ENCODE results near the gene FHL2.

FHL2 gene

DNA sequence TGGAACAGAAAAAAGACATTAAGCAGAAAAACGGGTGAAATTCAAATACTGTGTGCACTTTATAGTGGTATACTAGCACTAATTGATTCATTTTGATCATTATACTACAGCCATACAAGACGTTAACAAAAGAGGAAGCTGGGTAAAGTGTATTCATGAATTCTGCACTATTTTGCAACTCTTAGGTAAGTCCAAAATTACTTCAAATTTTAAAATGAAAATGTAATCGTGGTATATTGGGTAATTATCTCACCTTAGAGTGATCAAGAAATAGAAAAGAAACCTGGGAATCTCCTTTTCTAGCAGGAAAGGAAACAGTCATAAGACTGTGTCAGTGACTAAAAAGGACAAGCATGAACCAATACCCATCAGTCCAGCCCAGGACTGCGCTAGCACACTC lies 74.8 kb downstream of the FHL2 start:
- no peak for DNase-seq (ENCODE audit: extremely low spot score)
- ChIA-PET CTCF (interaction anchor here (0.6 kb wide), 1 partner anchor 210 kb away, joined by 3 read pairs; no protein-coding TSS in a partner anchor), POLR2A (no interaction called here)

GRCh38 chr2:105323111-105323510 lies 75.7 kb downstream of the FHL2 start:
- POLR2A ChIA-PET, result interaction anchor here (1.2 kb wide), 1 partner anchor 14 kb away, joined by 5 read pairs; the partner anchor contains the start of gene C2orf49

More for the DNA sequence above, 74.8 kb downstream of the FHL2 start:
- TF ChIP-seq, protein P1, sequence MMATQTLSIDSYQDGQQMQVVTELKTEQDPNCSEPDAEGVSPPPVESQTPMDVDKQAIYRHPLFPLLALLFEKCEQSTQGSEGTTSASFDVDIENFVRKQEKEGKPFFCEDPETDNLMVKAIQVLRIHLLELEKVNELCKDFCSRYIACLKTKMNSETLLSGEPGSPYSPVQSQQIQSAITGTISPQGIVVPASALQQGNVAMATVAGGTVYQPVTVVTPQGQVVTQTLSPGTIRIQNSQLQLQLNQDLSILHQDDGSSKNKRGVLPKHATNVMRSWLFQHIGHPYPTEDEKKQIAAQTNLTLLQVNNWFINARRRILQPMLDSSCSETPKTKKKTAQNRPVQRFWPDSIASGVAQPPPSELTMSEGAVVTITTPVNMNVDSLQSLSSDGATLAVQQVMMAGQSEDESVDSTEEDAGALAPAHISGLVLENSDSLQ (IDR thresholded peaks at IDR 0.05), result no peak
- TF ChIP-seq ELF4 (IDR thresholded peaks at IDR 0.05) (no peak), FOXM1 (IDR thresholded peaks at IDR 0.05; ENCODE audit: borderline replicate concordance) (no peak), SUZ12 (IDR thresholded peaks at IDR 0.05) (no peak), NFRKB (IDR thresholded peaks at IDR 0.05) (no peak), TARDBP (IDR thresholded peaks at IDR 0.05) (no peak), BHLHE40 (IDR thresholded peaks at IDR 0.05; ENCODE audit: borderline replicate concordance) (no peak), FOXK2 (IDR thresholded peaks at IDR 0.05) (no peak), FOXA1 (IDR thresholded peaks at IDR 0.05) (no peak), ZNF384 (IDR thresholded peaks at IDR 0.05) (no peak), LEF1 (IDR thresholded peaks at IDR 0.05; ENCODE audit: borderline replicate concordance) (no peak), CTBP1 (IDR thresholded peaks at IDR 0.05; ENCODE audit: borderline replicate concordance) (no peak), SP1 (IDR thresholded peaks at IDR 0.05) (no peak), ARNT (IDR thresholded peaks at IDR 0.05) (no peak), HDGF (IDR thresholded peaks at IDR 0.05; ENCODE audit: borderline replicate concordance) (no peak), L3MBTL2 (conservative IDR thresholded peaks at IDR 0.05) (no peak)

DNA sequence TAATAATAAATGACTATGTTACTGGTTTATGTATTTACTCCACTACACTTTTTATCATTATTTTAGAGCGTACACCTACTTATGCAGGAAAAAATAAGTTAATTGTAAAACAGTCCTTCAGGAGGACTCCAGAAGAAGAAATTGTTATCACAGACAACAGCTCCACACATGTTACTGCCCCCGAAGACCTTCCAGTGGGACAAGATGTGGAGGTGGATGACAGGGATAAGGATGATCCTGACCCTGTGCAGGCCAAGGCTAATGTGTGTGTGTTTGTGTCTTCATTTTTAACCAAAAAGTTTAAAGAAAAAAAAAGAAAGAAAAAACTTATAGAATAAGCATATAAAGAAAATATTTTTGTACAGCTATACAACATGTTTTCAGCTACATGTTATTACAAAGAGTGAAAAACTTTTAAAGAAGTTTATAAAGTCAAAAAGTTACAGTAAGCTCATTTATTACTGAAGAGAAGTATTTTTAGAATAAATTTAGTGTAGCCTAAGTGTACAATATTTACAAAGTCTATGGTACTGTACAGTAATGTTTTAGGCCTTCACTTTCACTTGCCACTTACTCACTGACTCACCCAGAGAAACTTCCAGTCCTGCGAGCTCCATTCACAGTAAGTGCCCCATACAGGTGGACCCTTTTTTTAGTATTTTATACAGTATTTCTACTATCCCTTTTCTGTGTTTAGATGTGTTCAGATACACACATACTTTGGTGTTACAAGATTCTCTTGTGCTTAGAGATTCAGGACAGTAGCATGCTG lies 76.8 kb downstream of the FHL2 start:
- CTCF ChIA-PET, result no interaction called here
- POLR2A ChIA-PET, result interaction anchor here (1.2 kb wide), 1 partner anchor 15 kb away, joined by 5 read pairs; the partner anchor contains the start of gene C2orf49
- DNase-seq (ENCODE audit: extremely low spot score), result no peak
- no peak for TF ChIP-seq NFRKB (IDR thresholded peaks at IDR 0.05)
- TF ChIP-seq ELF4 (IDR thresholded peaks at IDR 0.05), result no peak
- no peak for TF ChIP-seq BHLHE40 (IDR thresholded peaks at IDR 0.05; ENCODE audit: borderline replicate concordance)
- no peak for TF ChIP-seq ZNF384 (IDR thresholded peaks at IDR 0.05)
- no peak for TF ChIP-seq ARNT (IDR thresholded peaks at IDR 0.05)
- no peak for TF ChIP-seq SP1 (IDR thresholded peaks at IDR 0.05)
- no peak for TF ChIP-seq FOXM1 (IDR thresholded peaks at IDR 0.05; ENCODE audit: borderline replicate concordance)
- TF ChIP-seq SUZ12 (IDR thresholded peaks at IDR 0.05), result no peak
- TF ChIP-seq, protein P1 (IDR thresholded peaks at IDR 0.05), result no peak
- no peak for TF ChIP-seq FOXK2 (IDR thresholded peaks at IDR 0.05)
- TF ChIP-seq TARDBP (IDR thresholded peaks at IDR 0.05), result no peak
- TF ChIP-seq LEF1 (IDR thresholded peaks at IDR 0.05; ENCODE audit: borderline replicate concordance), result no peak
- no peak for TF ChIP-seq CTBP1 (IDR thresholded peaks at IDR 0.05; ENCODE audit: borderline replicate concordance)
- TF ChIP-seq FOXA1 (IDR thresholded peaks at IDR 0.05), result no peak
- no peak for TF ChIP-seq HDGF (IDR thresholded peaks at IDR 0.05; ENCODE audit: borderline replicate concordance)
- no peak for TF ChIP-seq L3MBTL2 (conservative IDR thresholded peaks at IDR 0.05)

More at GRCh38 chr2:105323111-105323510, 75.7 kb downstream of the FHL2 start:
- no peak for TF ChIP-seq CTBP1 (IDR thresholded peaks at IDR 0.05; ENCODE audit: borderline replicate concordance)
- no peak for TF ChIP-seq ARNT (IDR thresholded peaks at IDR 0.05)
- TF ChIP-seq, protein P1 (IDR thresholded peaks at IDR 0.05), result no peak
- no peak for TF ChIP-seq HDGF (IDR thresholded peaks at IDR 0.05; ENCODE audit: borderline replicate concordance)
- TF ChIP-seq ZNF384 (IDR thresholded peaks at IDR 0.05), result no peak
- TF ChIP-seq SUZ12 (IDR thresholded peaks at IDR 0.05), result no peak
- TF ChIP-seq NFRKB (IDR thresholded peaks at IDR 0.05), result no peak
- TF ChIP-seq TARDBP (IDR thresholded peaks at IDR 0.05), result no peak
- no peak for TF ChIP-seq L3MBTL2 (conservative IDR thresholded peaks at IDR 0.05)
- TF ChIP-seq SP1 (IDR thresholded peaks at IDR 0.05), result no peak
- no peak for TF ChIP-seq ELF4 (IDR thresholded peaks at IDR 0.05)
- TF ChIP-seq FOXM1 (IDR thresholded peaks at IDR 0.05; ENCODE audit: borderline replicate concordance), result no peak
- no peak for TF ChIP-seq FOXA1 (IDR thresholded peaks at IDR 0.05)
- TF ChIP-seq LEF1 (IDR thresholded peaks at IDR 0.05; ENCODE audit: borderline replicate concordance), result no peak
- TF ChIP-seq FOXK2 (IDR thresholded peaks at IDR 0.05), result no peak
- TF ChIP-seq BHLHE40 (IDR thresholded peaks at IDR 0.05; ENCODE audit: borderline replicate concordance), result no peak
- no peak for DNase-seq (ENCODE audit: extremely low spot score)
- CTCF ChIA-PET, result no interaction called here

DNA sequence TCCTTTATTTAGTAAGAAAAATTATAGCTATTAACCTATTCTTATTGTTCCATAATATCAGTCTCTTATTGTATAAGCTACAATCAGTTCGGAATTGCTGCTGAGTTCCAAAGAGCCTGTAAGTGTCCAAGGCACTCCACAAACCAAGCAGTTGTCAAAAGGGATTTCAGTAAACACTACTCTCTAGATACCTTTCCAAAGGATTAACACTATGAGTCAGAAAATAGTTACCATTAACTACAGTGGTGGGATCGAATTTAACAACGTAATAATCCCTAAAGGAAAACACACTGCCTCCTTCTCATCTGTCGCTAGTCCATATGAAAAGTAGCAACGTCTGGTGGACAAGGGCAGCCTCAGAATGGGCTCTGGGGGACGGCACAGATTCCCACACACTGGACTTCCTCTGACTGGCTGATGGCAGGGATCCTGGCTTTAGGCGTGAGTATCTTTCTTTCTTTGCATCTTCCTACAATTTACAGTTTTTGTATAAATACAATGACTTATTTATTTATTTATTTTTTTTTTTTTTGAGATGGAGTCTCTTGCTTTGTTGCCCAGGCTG lies 78.1 kb downstream of the FHL2 start:
- TF ChIP-seq CTBP1 (IDR thresholded peaks at IDR 0.05; ENCODE audit: borderline replicate concordance) (no peak), HDGF (IDR thresholded peaks at IDR 0.05; ENCODE audit: borderline replicate concordance) (no peak), ZNF384 (IDR thresholded peaks at IDR 0.05) (peak; percentile 50; the same call in 1 of the 2 replicates)
- peak; percentile 31 for DNase-seq (ENCODE audit: extremely low spot score)
- ChIA-PET CTCF (interaction anchor here (0.7 to 0.9 kb wide), 2 partner anchors 10 to 26 kb away, joined by 3 to 4 read pairs; no protein-coding TSS in a partner anchor), POLR2A (interaction anchor here (1.3 to 1.7 kb wide), 2 partner anchors 9 to 16 kb away, joined by 6 to 13 read pairs; partner anchors contain the start of genes C2orf49 and TGFBRAP1)

GRCh38 chr2:105317937-105318336 lies 80.9 kb downstream of the FHL2 start:
- ChIA-PET POLR2A (interaction anchor here (1.3 kb wide), 1 partner anchor 20 kb away, joined by 4 read pairs; the partner anchor contains the start of gene C2orf49), CTCF (interaction anchor here (0.6 kb wide), 1 partner anchor 22 kb away, joined by 6 read pairs; no protein-coding TSS in a partner anchor)
- DNase-seq (ENCODE audit: extremely low spot score), result no peak
- no peak for TF ChIP-seq CTBP1 (IDR thresholded peaks at IDR 0.05; ENCODE audit: borderline replicate concordance)
- no peak for TF ChIP-seq FOXM1 (IDR thresholded peaks at IDR 0.05; ENCODE audit: borderline replicate concordance)
- no peak for TF ChIP-seq LEF1 (IDR thresholded peaks at IDR 0.05; ENCODE audit: borderline replicate concordance)
- TF ChIP-seq ELF4 (IDR thresholded peaks at IDR 0.05), result no peak
- TF ChIP-seq HDGF (IDR thresholded peaks at IDR 0.05; ENCODE audit: borderline replicate concordance), result no peak
- TF ChIP-seq SUZ12 (IDR thresholded peaks at IDR 0.05), result no peak
- no peak for TF ChIP-seq ZNF384 (IDR thresholded peaks at IDR 0.05)
- TF ChIP-seq ARNT (IDR thresholded peaks at IDR 0.05), result no peak
- no peak for TF ChIP-seq FOXK2 (IDR thresholded peaks at IDR 0.05)
- TF ChIP-seq, protein P1 (IDR thresholded peaks at IDR 0.05), result no peak
- no peak for TF ChIP-seq TARDBP (IDR thresholded peaks at IDR 0.05)
- no peak for TF ChIP-seq BHLHE40 (IDR thresholded peaks at IDR 0.05; ENCODE audit: borderline replicate concordance)
- TF ChIP-seq NFRKB (IDR thresholded peaks at IDR 0.05), result no peak
